Loucy (cell line): ENCODE results near the gene OXGR1.

ENCODE experiments used
- EZH2phosphoT487 ChIP-seq: fragments of 200-600 bp; IDR thresholded peaks from 2 replicates; pipeline ENCODE4 v1.6.1; 2018; ENCODE audit warnings: antibody characterized with exemption, mild to moderate bottlenecking, moderate library complexity, borderline replicate concordance
- TF ChIP-seq, protein P1 (sequence below): fragments of 200-600 bp; sonication (generic); conservative IDR thresholded peaks from 2 replicates; pipeline ENCODE4 v1.5.1; 2014; ENCODE audit warnings: mild to moderate bottlenecking, antibody characterized with exemption, low read length

DNA sequence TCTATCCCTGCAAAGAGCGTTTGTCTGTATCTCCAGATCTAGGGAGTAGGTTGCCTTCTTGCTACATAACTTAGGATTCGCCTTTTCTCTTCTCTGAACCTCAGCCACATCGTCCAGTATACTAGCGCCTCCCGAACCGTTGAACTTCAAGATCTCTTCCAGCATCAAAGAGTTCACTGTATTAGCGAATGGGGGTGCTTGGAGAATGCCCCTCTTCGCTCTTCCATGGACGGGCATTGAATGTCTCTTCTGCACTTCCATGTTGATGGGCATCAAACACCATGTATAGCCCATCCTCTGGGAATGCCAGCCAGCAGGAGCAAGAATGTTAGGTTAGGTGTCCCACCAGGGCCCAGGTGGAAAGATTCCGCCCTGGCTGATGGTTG is 575 bp upstream of the OXGR1 start:
- TF ChIP-seq, protein P1, sequence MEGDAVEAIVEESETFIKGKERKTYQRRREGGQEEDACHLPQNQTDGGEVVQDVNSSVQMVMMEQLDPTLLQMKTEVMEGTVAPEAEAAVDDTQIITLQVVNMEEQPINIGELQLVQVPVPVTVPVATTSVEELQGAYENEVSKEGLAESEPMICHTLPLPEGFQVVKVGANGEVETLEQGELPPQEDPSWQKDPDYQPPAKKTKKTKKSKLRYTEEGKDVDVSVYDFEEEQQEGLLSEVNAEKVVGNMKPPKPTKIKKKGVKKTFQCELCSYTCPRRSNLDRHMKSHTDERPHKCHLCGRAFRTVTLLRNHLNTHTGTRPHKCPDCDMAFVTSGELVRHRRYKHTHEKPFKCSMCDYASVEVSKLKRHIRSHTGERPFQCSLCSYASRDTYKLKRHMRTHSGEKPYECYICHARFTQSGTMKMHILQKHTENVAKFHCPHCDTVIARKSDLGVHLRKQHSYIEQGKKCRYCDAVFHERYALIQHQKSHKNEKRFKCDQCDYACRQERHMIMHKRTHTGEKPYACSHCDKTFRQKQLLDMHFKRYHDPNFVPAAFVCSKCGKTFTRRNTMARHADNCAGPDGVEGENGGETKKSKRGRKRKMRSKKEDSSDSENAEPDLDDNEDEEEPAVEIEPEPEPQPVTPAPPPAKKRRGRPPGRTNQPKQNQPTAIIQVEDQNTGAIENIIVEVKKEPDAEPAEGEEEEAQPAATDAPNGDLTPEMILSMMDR = no peak
- TF ChIP-seq EZH2phosphoT487 = no peak
